GM12892 (cell line): ENCODE results near the gene LSM14A.

Experiments
- POLR2A ChIP-seq: IDR thresholded peaks from 2 replicates; pipeline ENCODE4 v1.6.1; 2011; ENCODE audit warnings: low read depth, low read length, control low read depth
- POLR2AphosphoS5 ChIP-seq: IDR thresholded peaks from 2 replicates; pipeline ENCODE4 v1.6.1; 2011; ENCODE audit warnings: low read depth, low read length, control low read depth
- TAF1 ChIP-seq: IDR thresholded peaks from 2 replicates; pipeline ENCODE4 v1.6.1; 2011; ENCODE audit warnings: low read depth, mild to moderate bottlenecking, control low read depth, low read length, borderline replicate concordance

- TF ChIP-seq POLR2A (peak; percentile 74), POLR2AphosphoS5 (peak; percentile 69), TAF1 (no peak)
Observed at GRCh38 chr19:34269968-34270621, 97.8 kb downstream of the LSM14A start.
